Measurements from ENCODE around the gene TRIM50.
A peak's percentile ranks its signal among the peaks of the same experiment; 100 is the strongest.
"Not testable (repeated sequence)": the region's sequence is repeated elsewhere in the genome, so short reads cannot be mapped to it uniquely, and the experiment has no call there.

The TRIM50 gene

GRCh38 chr7:73349763-73350162 lies 21.9 kb upstream of the TRIM50 start:
- DNase-seq: no peak

- DNase-seq: no peak
Measured at GRCh38 chr7:73345951-73346350, 18.1 kb upstream of the TRIM50 start.

GRCh38 chr7:73345538-73345937 lies 17.7 kb upstream of the TRIM50 start:
- no peak for DNase-seq

- no peak for DNase-seq
Measured at GRCh38 chr7:73343671-73344380, 15.9 kb upstream of the TRIM50 start.

- DNase-seq: no peak
Measured at GRCh38 chr7:73342645-73343044, 14.8 kb upstream of the TRIM50 start.

GRCh38 chr7:73341877-73342276 lies 14.0 kb upstream of the TRIM50 start:
- no peak for DNase-seq

GRCh38 chr7:73340514-73340913 lies 12.6 kb upstream of the TRIM50 start:
- no peak for DNase-seq

GRCh38 chr7:73338321-73338720 lies 10.4 kb upstream of the TRIM50 start:
- no peak for DNase-seq

GRCh38 chr7:73332447-73332846 lies 4.6 kb upstream of the TRIM50 start:
- DNase-seq: no peak

GRCh38 chr7:73330772-73331171 lies 2.9 kb upstream of the TRIM50 start:
- no peak for DNase-seq

GRCh38 chr7:73329861-73330581 lies 2.1 kb upstream of the TRIM50 start:
- no peak for DNase-seq

GRCh38 chr7:73328696-73329095 lies 814 bp upstream of the TRIM50 start:
- no peak for DNase-seq

GRCh38 chr7:73327449-73327848 lies 433 bp downstream of the TRIM50 start:
- DNase-seq: not testable (repeated sequence)

GRCh38 chr7:73325424-73325823 lies 2.5 kb downstream of the TRIM50 start:
- not testable (repeated sequence) for DNase-seq

- DNase-seq: peak; percentile 48
Measured at GRCh38 chr7:73324081-73324845, 3.6 kb downstream of the TRIM50 start.

- not testable (repeated sequence) for DNase-seq
Measured at GRCh38 chr7:73323434-73324080, 4.3 kb downstream of the TRIM50 start.

- DNase-seq: not testable (repeated sequence)
Measured at GRCh38 chr7:73320009-73320408, 7.9 kb downstream of the TRIM50 start.

- DNase-seq: not testable (repeated sequence)
Measured at GRCh38 chr7:73319541-73319940, 8.3 kb downstream of the TRIM50 start.

- not testable (repeated sequence) for DNase-seq
Measured at GRCh38 chr7:73318656-73319204, 9.2 kb downstream of the TRIM50 start.

GRCh38 chr7:73316521-73316920 lies 11.4 kb downstream of the TRIM50 start:
- no peak for DNase-seq

- no peak for DNase-seq
Measured at GRCh38 chr7:73314271-73314670, 13.6 kb downstream of the TRIM50 start.

GRCh38 chr7:73313521-73313906 lies 14.4 kb downstream of the TRIM50 start:
- no peak for DNase-seq

Measured in stimulated activated CD4-positive, alpha-beta T cell treated with anti-CD3 and anti-CD28 coated beads, Interleukin-1b, Interleukin-23, amount 100 ng/mL, for 48 hours (primary cell).